Progenitor cell of endocrine pancreas (in vitro differentiated cells): Measurements from ENCODE around the gene AVL9. TPM values are rescaled to one million over a fixed set of nuclear protein-coding genes. Genes with fewer than 3 reads are reported as not detected.

ENCODE experiments used
- DNase-seq: peaks from one replicate; pipeline ENCODE4 v3.0.0; 2021; ENCODE audit warnings: low spot score; ENCODE audit not compliant: unreplicated experiment
- H3K27ac Mint-ChIP-seq: 2 replicates; pipeline ENCODE4 v1.8.0; 2021; ENCODE audit warnings: mild to moderate bottlenecking, moderate library complexity, mixed read lengths
- H3K27me3 Mint-ChIP-seq: 2 replicates; pipeline ENCODE4 v1.8.0; 2021; ENCODE audit warnings: mixed read lengths
- H3K36me3 Mint-ChIP-seq: 2 replicates; pipeline ENCODE4 v1.8.0; 2022; ENCODE audit warnings: mixed read lengths; ENCODE audit not compliant: insufficient read depth
- H3K4me1 Mint-ChIP-seq: 2 replicates; pipeline ENCODE4 v1.8.0; 2021; ENCODE audit warnings: low read depth, mixed read lengths
- H3K4me3 Mint-ChIP-seq: 2 replicates; pipeline ENCODE4 v1.8.0; 2021; ENCODE audit warnings: low read depth, mild to moderate bottlenecking, moderate library complexity, mixed read lengths
- H3K9me3 Mint-ChIP-seq: 2 replicates; pipeline ENCODE4 v1.8.0; 2021; ENCODE audit warnings: low read depth, mixed read lengths
- total RNA-seq: library from RNA; stranded (reverse); gene quantifications from 2 replicates; pipeline ENCODE4 v1.2.1, GENCODE V29; 2021
- TF ChIP-seq, protein P1 (sequence below): fragments of 200-600 bp; sonication (generic); IDR thresholded peaks from one replicate; pipeline ENCODE4 v1.5.0; 2021; ENCODE audit warnings: antibody characterized with exemption, mild to moderate bottlenecking; ENCODE audit not compliant: unreplicated experiment

Gene AVL9
- total RNA-seq, 1 donor from 2014 or later = 50.7 TPM

DNA sequence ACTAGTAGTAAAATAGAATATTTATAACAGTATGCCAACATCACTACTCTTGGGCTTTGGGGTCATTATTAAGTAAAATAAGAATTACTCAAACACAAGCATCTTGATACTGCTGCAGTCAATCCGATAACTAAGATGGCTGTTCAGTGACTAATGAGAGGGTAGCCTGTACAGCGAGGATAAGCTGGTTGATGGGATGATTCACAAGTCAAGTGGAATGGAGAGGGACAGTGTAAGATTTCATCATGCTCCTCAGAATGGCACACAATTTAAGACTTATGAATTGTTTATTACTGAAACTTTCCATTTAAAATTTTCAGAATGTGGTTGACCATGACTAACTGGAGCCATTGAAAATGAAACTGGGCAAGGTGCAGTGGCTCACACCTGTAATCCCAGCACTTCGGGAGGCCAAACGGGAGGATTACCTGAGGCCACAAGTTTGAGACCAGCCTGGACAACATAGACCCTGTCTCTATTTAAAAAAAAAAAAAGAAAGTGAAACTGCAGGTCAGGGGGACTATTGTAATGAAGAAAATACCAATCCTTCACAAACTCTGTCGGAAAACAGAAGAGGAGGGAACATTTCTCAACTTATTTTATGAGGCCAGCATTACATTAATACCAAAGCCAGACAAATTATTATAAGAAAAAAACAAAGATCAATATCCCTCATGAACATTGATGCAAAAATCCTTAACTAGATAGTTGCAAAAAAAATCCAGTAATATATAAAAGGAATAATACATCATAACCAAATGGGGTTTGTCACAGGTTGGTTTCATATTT lies 11.2 kb downstream of the AVL9 start:
- no peak for DNase-seq
- H3K4me3 Mint-ChIP-seq = no peak overlapping the region
- H3K4me1 Mint-ChIP-seq = peaks cover 9% of the 10 kb centered on the region
- no peaks in the 10 kb centered on the region for H3K27me3 Mint-ChIP-seq
- H3K36me3 Mint-ChIP-seq = peaks cover 23% of the 10 kb centered on the region
- TF ChIP-seq, protein P1, sequence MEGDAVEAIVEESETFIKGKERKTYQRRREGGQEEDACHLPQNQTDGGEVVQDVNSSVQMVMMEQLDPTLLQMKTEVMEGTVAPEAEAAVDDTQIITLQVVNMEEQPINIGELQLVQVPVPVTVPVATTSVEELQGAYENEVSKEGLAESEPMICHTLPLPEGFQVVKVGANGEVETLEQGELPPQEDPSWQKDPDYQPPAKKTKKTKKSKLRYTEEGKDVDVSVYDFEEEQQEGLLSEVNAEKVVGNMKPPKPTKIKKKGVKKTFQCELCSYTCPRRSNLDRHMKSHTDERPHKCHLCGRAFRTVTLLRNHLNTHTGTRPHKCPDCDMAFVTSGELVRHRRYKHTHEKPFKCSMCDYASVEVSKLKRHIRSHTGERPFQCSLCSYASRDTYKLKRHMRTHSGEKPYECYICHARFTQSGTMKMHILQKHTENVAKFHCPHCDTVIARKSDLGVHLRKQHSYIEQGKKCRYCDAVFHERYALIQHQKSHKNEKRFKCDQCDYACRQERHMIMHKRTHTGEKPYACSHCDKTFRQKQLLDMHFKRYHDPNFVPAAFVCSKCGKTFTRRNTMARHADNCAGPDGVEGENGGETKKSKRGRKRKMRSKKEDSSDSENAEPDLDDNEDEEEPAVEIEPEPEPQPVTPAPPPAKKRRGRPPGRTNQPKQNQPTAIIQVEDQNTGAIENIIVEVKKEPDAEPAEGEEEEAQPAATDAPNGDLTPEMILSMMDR = no peak
- H3K9me3 Mint-ChIP-seq = peaks cover 15% of the 10 kb centered on the region
- no peak overlapping the region for H3K27ac Mint-ChIP-seq

DNA sequence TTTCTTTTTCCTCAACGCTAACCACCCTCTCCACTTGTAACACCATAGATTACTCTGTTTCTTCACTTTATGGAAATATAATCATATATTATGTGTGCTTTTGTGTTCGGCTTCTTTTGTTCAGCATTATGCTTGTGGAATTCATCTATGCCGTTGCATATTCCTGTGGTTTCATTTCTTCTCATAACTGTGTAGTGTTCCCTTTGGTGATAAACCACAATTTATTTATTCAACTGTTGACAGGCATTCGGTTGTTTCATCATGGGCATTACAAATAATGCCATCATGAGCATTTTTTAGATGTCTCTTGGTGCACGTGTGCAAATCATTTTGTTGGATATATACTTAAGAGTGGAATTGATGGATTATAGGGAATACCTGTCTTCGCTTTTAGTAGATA lies 12.1 kb downstream of the AVL9 start:
- no peak for DNase-seq
- Mint-ChIP-seq H3K9me3 (peaks cover 22% of the 10 kb centered on the region), H3K4me1 (peaks cover 6% of the 10 kb centered on the region), H3K4me3 (no peak overlapping the region), H3K36me3 (peaks cover 31% of the 10 kb centered on the region), H3K27ac (no peak overlapping the region), H3K27me3 (no peaks in the 10 kb centered on the region)
- TF ChIP-seq, protein P1 = no peak

DNA sequence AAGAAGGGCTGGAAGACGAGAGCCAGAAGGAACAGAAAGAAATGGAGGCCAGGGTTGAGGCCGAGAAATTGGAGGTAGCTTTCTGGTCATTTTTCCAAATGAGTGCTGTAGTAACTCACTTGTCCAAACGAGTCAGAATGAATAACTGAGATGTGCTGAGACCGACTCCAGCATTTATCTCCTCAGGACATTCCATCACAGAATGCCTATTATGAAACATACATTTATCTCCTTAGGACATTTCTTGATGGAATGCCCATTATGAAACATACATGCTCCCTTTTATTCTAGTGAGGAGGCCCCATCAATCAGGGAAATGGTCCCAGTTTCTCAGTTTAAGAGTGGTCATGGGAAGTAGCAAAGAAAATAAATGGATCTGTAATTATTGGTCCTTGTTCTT lies 16.5 kb downstream of the AVL9 start:
- Mint-ChIP-seq H3K27me3 (no peaks in the 10 kb centered on the region), H3K36me3 (peaks cover 71% of the 10 kb centered on the region), H3K4me3 (no peak overlapping the region), H3K9me3 (peaks cover 55% of the 10 kb centered on the region), H3K4me1 (no peaks in the 10 kb centered on the region), H3K27ac (peak overlapping the region; percentile 72)
- TF ChIP-seq, protein P1 = no peak
- DNase-seq = no peak

DNA sequence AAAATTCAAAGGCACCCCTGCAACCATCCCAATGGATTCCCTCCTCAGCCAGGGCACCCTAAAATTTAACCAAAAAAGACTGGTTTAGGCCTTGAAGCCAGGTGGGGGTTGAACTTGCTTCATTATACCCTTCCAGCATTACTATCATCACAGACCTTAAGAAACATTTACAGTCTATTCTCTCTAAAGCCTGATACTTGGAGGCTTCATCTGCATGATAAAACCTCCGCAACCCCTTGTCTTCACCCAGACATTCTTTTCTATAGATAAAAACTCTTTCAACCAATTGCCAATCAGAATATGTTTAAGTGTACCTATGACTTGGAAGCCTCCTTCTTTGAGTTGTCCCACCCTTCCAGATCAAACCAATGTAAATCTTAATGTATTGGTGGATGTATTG lies 17.9 kb downstream of the AVL9 start:
- H3K9me3 Mint-ChIP-seq = peaks cover 56% of the 10 kb centered on the region

DNA sequence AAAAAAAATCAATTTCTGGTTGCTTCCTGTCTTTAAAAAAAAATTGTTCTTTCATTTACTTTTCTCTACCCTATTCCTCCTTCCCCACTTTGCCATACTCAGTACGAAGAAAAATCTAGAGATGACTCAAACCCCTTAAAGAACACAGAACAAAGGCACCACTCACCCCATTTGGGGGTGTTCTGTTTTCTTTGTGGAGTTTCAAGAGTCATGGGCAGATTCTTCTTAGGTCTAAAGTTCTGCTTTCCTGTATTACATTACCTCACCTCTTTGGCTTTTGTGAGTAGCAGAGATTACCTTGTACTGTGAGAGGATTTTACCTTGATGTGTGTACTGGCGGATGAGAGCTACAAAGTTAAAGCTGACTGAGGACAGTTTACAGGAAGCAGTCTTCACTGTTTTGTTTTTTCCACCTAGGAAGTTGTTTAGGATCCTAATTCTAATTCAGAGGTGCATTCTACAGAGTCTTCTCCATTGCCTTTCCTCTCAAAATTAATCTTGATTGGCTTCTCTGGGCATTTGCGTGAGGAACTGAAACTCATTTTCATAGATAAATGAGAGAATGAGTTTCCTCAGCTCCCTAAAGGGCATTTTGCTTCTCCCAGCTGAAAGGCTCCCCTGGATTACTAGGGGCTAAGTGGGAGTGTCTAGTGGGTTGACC lies 20.7 kb downstream of the AVL9 start:
- Mint-ChIP-seq H3K36me3 (peaks cover 79% of the 10 kb centered on the region), H3K9me3 (peaks cover 63% of the 10 kb centered on the region), H3K4me3 (no peak overlapping the region), H3K27me3 (no peaks in the 10 kb centered on the region), H3K4me1 (no peaks in the 10 kb centered on the region), H3K27ac (no peak overlapping the region)
- DNase-seq = no peak
- TF ChIP-seq, protein P1 = no peak

More for the DNA sequence above, 17.9 kb downstream of the AVL9 start:
- Mint-ChIP-seq H3K27ac (peak overlapping the region; percentile 10), H3K36me3 (peaks cover 71% of the 10 kb centered on the region), H3K4me1 (no peaks in the 10 kb centered on the region), H3K4me3 (no peak overlapping the region), H3K27me3 (no peaks in the 10 kb centered on the region)
- TF ChIP-seq, protein P1 = no peak
- no peak for DNase-seq
